T-helper 2 cell treated with Interferon-gamma antibody and Interleukin-4, amounts not matched to agents 5 μg/mL and 100 μg/mL, for 36 hours (primary cell): ENCODE data around the gene RRP36.

Source experiments
- DNase-seq: peaks from one replicate; pipeline ENCODE4 v3.0.0; 2021; ENCODE audit warnings: low spot score
- H3K27ac Mint-ChIP-seq: one replicate; pipeline ENCODE4 v1.8.0; 2021; ENCODE audit warnings: mild to moderate bottlenecking, mixed read lengths
- H3K27me3 Mint-ChIP-seq: one replicate; pipeline ENCODE4 v1.8.0; 2021; ENCODE audit warnings: low read depth, mixed read lengths
- H3K36me3 Mint-ChIP-seq: one replicate; pipeline ENCODE4 v1.8.0; 2021; ENCODE audit warnings: low read depth, mixed read lengths
- H3K4me1 Mint-ChIP-seq: one replicate; pipeline ENCODE4 v1.8.0; 2021; ENCODE audit warnings: low read depth, mixed read lengths
- H3K4me3 Mint-ChIP-seq: one replicate; pipeline ENCODE4 v1.8.0; 2022; ENCODE audit warnings: mild to moderate bottlenecking, moderate library complexity, mixed read lengths
- H3K9me3 Mint-ChIP-seq: one replicate; pipeline ENCODE4 v1.8.0; 2021; ENCODE audit warnings: mixed read lengths

RRP36 gene

GRCh38 chr6:43077333-43077809, 55.9 kb downstream of the RRP36 start:
- H3K36me3 Mint-ChIP-seq = peaks cover 2% of the 10 kb centered on the region
- no peaks in the 10 kb centered on the region for H3K9me3 Mint-ChIP-seq
- DNase-seq = no peak
- peak overlapping the region; percentile 39 for H3K4me3 Mint-ChIP-seq
- peaks cover 1% of the 10 kb centered on the region for H3K4me1 Mint-ChIP-seq
- H3K27ac Mint-ChIP-seq = no peak overlapping the region
- peaks cover 38% of the 10 kb centered on the region for H3K27me3 Mint-ChIP-seq

- Mint-ChIP-seq H3K4me3 (no peak overlapping the region), H3K36me3 (peaks cover under 1% of the 10 kb centered on the region), H3K4me1 (peaks cover 1% of the 10 kb centered on the region), H3K27me3 (peaks cover 42% of the 10 kb centered on the region), H3K9me3 (no peaks in the 10 kb centered on the region), H3K27ac (no peak overlapping the region)
- no peak for DNase-seq
Measured at GRCh38 chr6:43077981-43078511, 56.6 kb downstream of the RRP36 start.

GRCh38 chr6:43078691-43079090, 57.3 kb downstream of the RRP36 start:
- DNase-seq = no peak
- peaks cover 47% of the 10 kb centered on the region for H3K27me3 Mint-ChIP-seq
- H3K9me3 Mint-ChIP-seq = no peaks in the 10 kb centered on the region
- no peak overlapping the region for H3K27ac Mint-ChIP-seq
- H3K36me3 Mint-ChIP-seq = no peaks in the 10 kb centered on the region
- peaks cover 1% of the 10 kb centered on the region for H3K4me1 Mint-ChIP-seq
- no peak overlapping the region for H3K4me3 Mint-ChIP-seq
